BJ (cell line): ENCODE results near the gene SLFN12L. TPM values are rescaled to one million over a fixed set of nuclear protein-coding genes. Genes with fewer than 3 reads are reported as not detected.
"Not testable (repeated sequence)": the region's sequence is repeated elsewhere in the genome, so short reads cannot be mapped to it uniquely, and the experiment has no call there.

Experiments
- CTCF ChIA-PET: fragments of 350-600 bp; formaldehyde crosslinking; extraction: SDS; loops from one replicate; lab custom pipeline; 2021; ENCODE audit warnings: antibody characterized with exemption, inconsistent platforms; lab: Yijun Ruan, JAX
- POLR2A ChIA-PET: fragments of 300-600 bp; sonication (Branson Sonifier 250); formaldehyde crosslinking; extraction: SDS; loops from one replicate; lab custom pipeline; 2021; ENCODE audit warnings: antibody characterized with exemption; lab: Charles Lee
- DNase-seq: peaks from one replicate; pipeline ENCODE4 v3.0.0-alpha.2; 2011; ENCODE audit warnings: low read depth
- H3K27me3 ChIP-seq: 2 replicates; pipeline ENCODE4 v1.6.0; 2011; ENCODE audit warnings: low read length; ENCODE audit not compliant: control insufficient read depth, insufficient read depth
- H3K36me3 ChIP-seq: 2 replicates; pipeline ENCODE4 v1.5.1; 2011; ENCODE audit warnings: low read length; ENCODE audit not compliant: control insufficient read depth, insufficient read depth
- H3K4me3 ChIP-seq: 2 replicates; pipeline ENCODE4 v1.5.1; 2011; ENCODE audit warnings: low read depth, mild to moderate bottlenecking, control low read depth, low read length
- CTCF ChIP-seq: IDR thresholded peaks from 2 replicates; pipeline ENCODE4 v1.5.1; 2011; ENCODE audit warnings: low read depth, mild to moderate bottlenecking, control low read depth, inconsistent platforms, low read length, moderate library complexity; ENCODE audit not compliant: insufficient read depth
- polyA plus RNA-seq: library from polyadenylated mRNA; depleted of rRNA; stranded (reverse); fragments of >200 nt; gene quantifications from 2 replicates; pipeline ENCODE4 v1.2.3, GENCODE V29; 2011

Gene SLFN12L
- polyA plus RNA-seq, 1 experiment: not detected

- ChIA-PET CTCF (interaction anchor here (0.5 kb wide), 1 partner anchor 863 kb away, joined by 3 read pairs; no protein-coding TSS in a partner anchor), POLR2A (no interaction called here)
- Histone ChIP-seq H3K4me3 (no peak overlapping the region), H3K27me3 (peaks cover 3% of the 10 kb centered on the region; the same call in 1 of the 2 replicates), H3K36me3 (no peaks in the 10 kb centered on the region)
- no peak for DNase-seq
- no peak for TF ChIP-seq CTCF
These were observed 17.5 kb downstream of the SLFN12L start for GRCh38 chr17:35519906-35520442.

GRCh38 chr17:35519439-35519838 is 18.0 kb downstream of the SLFN12L start:
- TF ChIP-seq CTCF: no peak
- ChIA-PET POLR2A (no interaction called here), CTCF (no interaction called here)
- H3K4me3 ChIP-seq: no peak overlapping the region
- DNase-seq: no peak
- no peaks in the 10 kb centered on the region for H3K36me3 ChIP-seq
- peaks cover 4% of the 10 kb centered on the region for H3K27me3 ChIP-seq

GRCh38 chr17:35518431-35518830 is 19.0 kb downstream of the SLFN12L start:
- H3K27me3 ChIP-seq, CTCF ChIA-PET, POLR2A ChIA-PET, H3K4me3 ChIP-seq, DNase-seq, H3K36me3 ChIP-seq: not testable (repeated sequence)

GRCh38 chr17:35515027-35515426 is 22.5 kb downstream of the SLFN12L start:
- ChIA-PET CTCF (interaction anchor here (1.2 kb wide), 1 partner anchor 30 kb away, joined by 3 read pairs; no protein-coding TSS in a partner anchor), POLR2A (no interaction called here)
- H3K27me3 ChIP-seq: peaks cover 4% of the 10 kb centered on the region
- TF ChIP-seq CTCF: no peak
- no peaks in the 10 kb centered on the region for H3K36me3 ChIP-seq
- DNase-seq: no peak
- H3K4me3 ChIP-seq: no peak overlapping the region

GRCh38 chr17:35514564-35514963 is 22.9 kb downstream of the SLFN12L start:
- DNase-seq: no peak
- no peak for TF ChIP-seq CTCF
- POLR2A ChIA-PET: no interaction called here
- CTCF ChIA-PET: interaction anchor here (0.6 to 1.2 kb wide), 2 partner anchors 29 to 202 kb away, joined by 3 read pairs; no protein-coding TSS in a partner anchor
- no peak overlapping the region for H3K4me3 ChIP-seq
- H3K27me3 ChIP-seq: peaks cover 4% of the 10 kb centered on the region
- no peaks in the 10 kb centered on the region for H3K36me3 ChIP-seq

GRCh38 chr17:35510052-35510451 is 27.4 kb downstream of the SLFN12L start:
- Histone ChIP-seq H3K36me3 (no peaks in the 10 kb centered on the region), H3K4me3 (no peak overlapping the region), H3K27me3 (peaks cover 3% of the 10 kb centered on the region)
- ChIA-PET CTCF (no interaction called here), POLR2A (no interaction called here)
- no peak for TF ChIP-seq CTCF
- no peak for DNase-seq

GRCh38 chr17:35507714-35508113 is 29.8 kb downstream of the SLFN12L start:
- DNase-seq, H3K36me3 ChIP-seq, H3K4me3 ChIP-seq, H3K27me3 ChIP-seq, POLR2A ChIA-PET, CTCF ChIA-PET: not testable (repeated sequence)
